Stimulated activated CD4-positive, alpha-beta T cell treated with anti-CD3 and anti-CD28 coated beads, Interleukin-2, amount 100 ng/mL, for 48 hours (primary cell): ENCODE measurements around the gene TMEM269.
"Not testable (repeated sequence)": the region's sequence is repeated elsewhere in the genome, so short reads cannot be mapped to it uniquely, and the experiment has no call there.

Experiments
- DNase-seq, 2 donors: peaks; one replicate each; pipeline ENCODE4 v3.0.0-alpha.2; 2020

The TMEM269 gene

GRCh38 chr1:42779725-42780124 lies 5.1 kb upstream of the TMEM269 start:
- no peak for DNase-seq

GRCh38 chr1:42780176-42780575 lies 4.6 kb upstream of the TMEM269 start:
- no peak for DNase-seq

- DNase-seq: no peak
Measured at GRCh38 chr1:42783092-42783491, 1.7 kb upstream of the TMEM269 start.

- DNase-seq: no peak
Measured at GRCh38 chr1:42784547-42784945, 245 bp upstream of the TMEM269 start.

GRCh38 chr1:42786097-42786496 lies 1.3 kb downstream of the TMEM269 start:
- no peak for DNase-seq

- no peak for DNase-seq
Measured at GRCh38 chr1:42788021-42788420, 3.2 kb downstream of the TMEM269 start.

- no peak for DNase-seq
Measured at GRCh38 chr1:42793824-42794223, 9.0 kb downstream of the TMEM269 start.

- no peak for DNase-seq
Measured at GRCh38 chr1:42797414-42797813, 12.6 kb downstream of the TMEM269 start.

GRCh38 chr1:42797979-42798378 lies 13.2 kb downstream of the TMEM269 start:
- DNase-seq: no peak

GRCh38 chr1:42801832-42802473 lies 17.2 kb downstream of the TMEM269 start:
- no peak for DNase-seq

- no peak for DNase-seq
Measured at GRCh38 chr1:42806171-42806570, 21.4 kb downstream of the TMEM269 start.

- no peak for DNase-seq
Measured at GRCh38 chr1:42806593-42806992, 21.8 kb downstream of the TMEM269 start.

GRCh38 chr1:42807056-42807668 lies 22.4 kb downstream of the TMEM269 start:
- no peak for DNase-seq

GRCh38 chr1:42814815-42815214 lies 30.0 kb downstream of the TMEM269 start:
- not testable (repeated sequence) for DNase-seq

GRCh38 chr1:42815941-42816584 lies 31.3 kb downstream of the TMEM269 start:
- no peak for DNase-seq

GRCh38 chr1:42816585-42817439 lies 32.0 kb downstream of the TMEM269 start, which contains the start of the genes ERMAP and SVBP:
Gene ERMAP (plus strand): TSS chr1:42817122. CDS start chr1:42830449, 13,327 bp downstream.
Gene SVBP (minus strand): TSS chr1:42817397. CDS start chr1:42816544, 853 bp downstream.
- peak; percentile 91 to 98 for DNase-seq

GRCh38 chr1:42817440-42817767 lies 32.6 kb downstream of the TMEM269 start:
- DNase-seq: no peak

GRCh38 chr1:42817976-42818375 lies 33.2 kb downstream of the TMEM269 start:
- no peak for DNase-seq

- no peak for DNase-seq
Measured at GRCh38 chr1:42820813-42821212, 36.0 kb downstream of the TMEM269 start.

- no peak for DNase-seq
Measured at GRCh38 chr1:42821690-42822089, 36.9 kb downstream of the TMEM269 start.

- DNase-seq: no peak
Measured at GRCh38 chr1:42822800-42823392, 38.1 kb downstream of the TMEM269 start.

GRCh38 chr1:42824481-42825035 lies 39.8 kb downstream of the TMEM269 start:
- no peak for DNase-seq
